HG03432 (cell line): ENCODE measurements around the gene CHM.
"Not testable (repeated sequence)": the region's sequence is repeated elsewhere in the genome, so short reads cannot be mapped to it uniquely, and the experiment has no call there.

Source experiments
- ATAC-seq: cut with Tn5 transposase; IDR thresholded peaks from one replicate; pipeline ENCODE4 v1.9.1; 2021; ENCODE audit warnings: mild to moderate bottlenecking, moderate library complexity; ENCODE audit not compliant: unreplicated experiment

CHM gene

GRCh38 chrX:85922821-85923220 lies 124.5 kb downstream of the CHM start:
- ATAC-seq: no peak

GRCh38 chrX:85916656-85917280 lies 130.6 kb downstream of the CHM start:
- not testable (repeated sequence) for ATAC-seq

- no peak for ATAC-seq
Observed at GRCh38 chrX:85914431-85914830, 132.9 kb downstream of the CHM start.

- no peak for ATAC-seq
Observed at GRCh38 chrX:85907316-85907715, 140.0 kb downstream of the CHM start.

GRCh38 chrX:85906399-85906798 lies 141.0 kb downstream of the CHM start:
- ATAC-seq: no peak

- no peak for ATAC-seq
Observed at GRCh38 chrX:85905851-85906250, 141.5 kb downstream of the CHM start.

GRCh38 chrX:85903692-85904471 lies 143.5 kb downstream of the CHM start:
- no peak for ATAC-seq

- ATAC-seq: no peak
Observed at GRCh38 chrX:85897362-85898126, 149.8 kb downstream of the CHM start.

- ATAC-seq: no peak
Observed at GRCh38 chrX:85882601-85883000, 164.8 kb downstream of the CHM start.

- ATAC-seq: no peak
Observed at GRCh38 chrX:85870585-85870984, 176.8 kb downstream of the CHM start.

- ATAC-seq: no peak
Observed at GRCh38 chrX:85865324-85865723, 182.0 kb downstream of the CHM start.

- no peak for ATAC-seq
Observed at GRCh38 chrX:85859426-85859825, 187.9 kb downstream of the CHM start.

GRCh38 chrX:85851418-85851817 lies 195.9 kb downstream of the CHM start:
- ATAC-seq: peak; percentile 54

- no peak for ATAC-seq
Observed at GRCh38 chrX:85836868-85837267, 210.5 kb downstream of the CHM start.

- ATAC-seq: no peak
Observed at GRCh38 chrX:85828771-85829170, 218.6 kb downstream of the CHM start.

GRCh38 chrX:85815203-85815751 lies 232.1 kb downstream of the CHM start:
- no peak for ATAC-seq
